HepG2 (cell line): ENCODE results near the gene FAM187B. TPM values are rescaled to one million over a fixed set of nuclear protein-coding genes. Genes with fewer than 3 reads are reported as not detected.

Experiments used
- ARHGAP35 ChIP-seq: sonication (generic); formaldehyde crosslinking; IDR thresholded peaks from 2 replicates; pipeline ENCODE4 v1.9.0; 2022; ENCODE audit warnings: mild to moderate bottlenecking, inconsistent platforms, moderate library complexity, missing genetic modification reagents, borderline replicate concordance
- HNRNPK ChIP-seq: fragments of 200-400 bp; formaldehyde crosslinking; IDR thresholded peaks from 2 replicates; pipeline ENCODE4 v1.6.1; 2018; ENCODE audit warnings: low read length, low read depth, moderate library complexity, mild to moderate bottlenecking; ENCODE audit not compliant: poor library complexity, severe bottlenecking
- MEIS1 ChIP-seq: sonication (generic); formaldehyde crosslinking; IDR thresholded peaks from 2 replicates; pipeline ENCODE4 v1.9.0; 2021; ENCODE audit warnings: mild to moderate bottlenecking, missing genetic modification reagents, moderate library complexity, borderline replicate concordance
- POLR2G ChIP-seq: fragments of 200-400 bp; formaldehyde crosslinking; IDR thresholded peaks from 2 replicates; pipeline ENCODE4 v1.6.1; 2018; ENCODE audit warnings: mild to moderate bottlenecking, low read depth, low read length, moderate library complexity
- RNF2 ChIP-seq: fragments of 450-650 bp; conservative IDR thresholded peaks from 2 replicates; pipeline ENCODE4 v1.6.1; 2016; ENCODE audit warnings: low read depth
- SMC3 ChIP-seq: IDR thresholded peaks from 2 replicates; pipeline ENCODE4 v1.6.1; 2011; ENCODE audit warnings: low read length, improper control_type of control experiment
- SOX13 ChIP-seq, 3 experiments: fragments of 450-650 bp in 1 of 3; sonication (generic) in 1 of 3; formaldehyde crosslinking in 1 of 3; IDR thresholded peaks in 2 of 3; conservative IDR thresholded peaks in 1 of 3; 2 replicates each; pipeline versions ENCODE4 v1.5.0 to v1.6.1; 2016 to 2020; ENCODE audit warnings: antibody characterized with exemption in 1 of 3, mild to moderate bottlenecking in 1 of 3, missing compliant biosample characterization in 1 of 3, missing genetic modification reagents in 1 of 3, moderate library complexity in 1 of 3
- ZFP90 ChIP-seq: sonication (generic); formaldehyde crosslinking; IDR thresholded peaks from 2 replicates; pipeline ENCODE4 v1.8.0; 2022; ENCODE audit warnings: missing genetic modification reagents, mild to moderate bottlenecking, inconsistent platforms, borderline replicate concordance
- ZMYM3 ChIP-seq: sonication (generic); formaldehyde crosslinking; IDR thresholded peaks from 2 replicates; pipeline ENCODE4 v1.5.1; 2020; ENCODE audit warnings: mild to moderate bottlenecking, missing genetic modification reagents
- ZNF775 ChIP-seq: sonication (generic); formaldehyde crosslinking; IDR thresholded peaks from 2 replicates; pipeline ENCODE4 v1.4.0; 2020; ENCODE audit warnings: missing genetic modification reagents, mild to moderate bottlenecking, moderate library complexity, borderline replicate concordance
- polyA plus RNA-seq, 8 experiments: library from polyadenylated mRNA; depleted of rRNA in 3 of 8; stranded (reverse) in 7 of 8; unstranded in 1 of 8; fragments of >200 nt; fragmentation: Illumina TruSeq in 4 of 8; extraction: Trizol in 4 of 8; gene quantifications; 2 replicates each; pipeline versions ENCODE4 v1.2.1 to v1.2.3, GENCODE V29; 2011 to 2016; ENCODE audit warnings: low read depth in 4 of 8, missing spikeins in 1 of 8, mixed read lengths in 1 of 8; ENCODE audit not compliant: insufficient read depth in 1 of 8
- total RNA-seq, 5 experiments: library from RNA; depleted of rRNA; stranded (reverse); fragments of >200 nt; fragmentation: Illumina TruSeq; extraction: Trizol; gene quantifications; 2 replicates each; pipeline ENCODE4 v1.2.3, GENCODE V29; 2016; ENCODE audit warnings: low read depth in 1 of 5
- TF ChIP-seq, protein P1 (sequence below): sonication (generic); formaldehyde crosslinking; IDR thresholded peaks from 2 replicates; pipeline ENCODE4 v1.5.0; 2020; ENCODE audit warnings: mild to moderate bottlenecking, missing genetic modification reagents
- TF ChIP-seq, protein P2 (sequence below): IDR thresholded peaks from 2 replicates; pipeline ENCODE4 v1.6.1; 2016; ENCODE audit warnings: missing compliant biosample characterization, missing genetic modification reagents, borderline replicate concordance
- TF ChIP-seq, protein P3 (sequence below): sonication (generic); formaldehyde crosslinking; IDR thresholded peaks from 2 replicates; pipeline ENCODE4 v1.9.0; 2021; ENCODE audit warnings: missing genetic modification reagents, borderline replicate concordance
- TF ChIP-seq, protein P4 (sequence below): sonication (generic); formaldehyde crosslinking; IDR thresholded peaks from 2 replicates; pipeline ENCODE4 v1.4.0; 2020; ENCODE audit warnings: missing genetic modification reagents
- TF ChIP-seq, protein P5 (sequence below): sonication (generic); formaldehyde crosslinking; conservative IDR thresholded peaks from 2 replicates; pipeline ENCODE4 v1.8.1; 2023; ENCODE audit warnings: missing genetic modification reagents
- TF ChIP-seq, protein P6 (sequence below): sonication (generic); formaldehyde crosslinking; IDR thresholded peaks from 2 replicates; pipeline ENCODE4 v1.4.0; 2020; ENCODE audit warnings: mild to moderate bottlenecking, missing genetic modification reagents

Gene FAM187B
- total and polyA plus RNA-seq, 2 of the 13 experiments (the other 11 are each of a cell fraction or from before 2014, with no cell fraction given): not detected

DNA sequence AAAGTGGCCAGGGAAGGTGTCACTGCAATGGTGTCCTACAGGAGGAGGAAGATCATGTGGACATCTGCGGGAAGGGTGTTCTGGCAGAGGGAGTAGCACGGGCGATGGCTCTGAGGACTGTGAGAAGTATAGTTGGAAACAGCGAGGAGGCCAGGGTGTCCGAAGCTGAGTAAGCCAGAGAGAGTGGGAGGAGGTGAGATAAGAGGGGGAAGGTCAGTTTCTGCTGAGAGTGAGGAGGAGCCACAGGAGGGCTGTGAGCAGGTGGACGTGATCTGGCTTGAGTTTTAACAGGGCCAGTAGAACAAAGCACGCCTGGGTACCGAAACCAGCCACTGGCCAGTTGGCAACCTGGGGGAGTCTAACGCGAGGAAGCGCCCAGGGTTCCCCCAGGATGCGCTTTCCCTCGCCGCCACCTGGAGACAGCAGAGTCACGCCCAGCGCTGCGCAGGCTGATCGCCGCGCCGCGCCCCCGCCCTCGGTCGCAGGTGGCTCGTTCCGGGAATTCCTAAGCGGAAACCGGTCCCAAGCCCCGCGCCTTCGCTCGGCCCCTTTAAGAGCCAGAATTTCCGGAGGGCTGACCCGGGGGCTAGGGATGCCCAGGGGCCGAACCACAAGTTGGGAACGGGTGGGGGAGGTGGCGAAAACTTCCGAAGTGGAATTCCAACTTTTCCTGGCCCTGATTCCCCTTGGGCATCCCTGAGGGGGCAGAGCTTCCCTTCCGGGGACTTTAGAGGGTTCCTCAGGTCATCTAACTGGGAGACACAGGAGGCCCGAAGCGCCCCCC lies 19.2 kb upstream of the FAM187B start (continued):
- TF ChIP-seq, protein P1, sequence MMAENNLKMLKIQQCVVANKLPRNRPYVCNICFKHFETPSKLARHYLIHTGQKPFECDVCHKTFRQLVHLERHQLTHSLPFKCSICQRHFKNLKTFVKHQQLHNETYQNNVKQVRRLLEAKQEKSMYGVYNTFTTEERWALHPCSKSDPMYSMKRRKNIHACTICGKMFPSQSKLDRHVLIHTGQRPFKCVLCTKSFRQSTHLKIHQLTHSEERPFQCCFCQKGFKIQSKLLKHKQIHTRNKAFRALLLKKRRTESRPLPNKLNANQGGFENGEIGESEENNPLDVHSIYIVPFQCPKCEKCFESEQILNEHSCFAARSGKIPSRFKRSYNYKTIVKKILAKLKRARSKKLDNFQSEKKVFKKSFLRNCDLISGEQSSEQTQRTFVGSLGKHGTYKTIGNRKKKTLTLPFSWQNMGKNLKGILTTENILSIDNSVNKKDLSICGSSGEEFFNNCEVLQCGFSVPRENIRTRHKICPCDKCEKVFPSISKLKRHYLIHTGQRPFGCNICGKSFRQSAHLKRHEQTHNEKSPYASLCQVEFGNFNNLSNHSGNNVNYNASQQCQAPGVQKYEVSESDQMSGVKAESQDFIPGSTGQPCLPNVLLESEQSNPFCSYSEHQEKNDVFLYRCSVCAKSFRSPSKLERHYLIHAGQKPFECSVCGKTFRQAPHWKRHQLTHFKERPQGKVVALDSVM (CRISPR knock-in tag): no peak
- TF ChIP-seq ZFP90: peak; percentile 63; the same call in 1 of the 2 replicates
- no peak for TF ChIP-seq RNF2
- TF ChIP-seq POLR2G: peak; percentile 7; the same call in 1 of the 2 replicates
- TF ChIP-seq, protein P2, sequence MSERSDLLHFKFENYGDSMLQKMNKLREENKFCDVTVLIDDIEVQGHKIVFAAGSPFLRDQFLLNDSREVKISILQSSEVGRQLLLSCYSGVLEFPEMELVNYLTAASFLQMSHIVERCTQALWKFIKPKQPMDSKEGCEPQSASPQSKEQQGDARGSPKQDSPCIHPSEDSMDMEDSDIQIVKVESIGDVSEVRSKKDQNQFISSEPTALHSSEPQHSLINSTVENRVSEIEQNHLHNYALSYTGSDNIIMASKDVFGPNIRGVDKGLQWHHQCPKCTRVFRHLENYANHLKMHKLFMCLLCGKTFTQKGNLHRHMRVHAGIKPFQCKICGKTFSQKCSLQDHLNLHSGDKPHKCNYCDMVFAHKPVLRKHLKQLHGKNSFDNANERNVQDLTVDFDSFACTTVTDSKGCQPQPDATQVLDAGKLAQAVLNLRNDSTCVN (CRISPR knock-in tag): 0 out of 2 replicates have a peak, but pooled peaks have one; percentile 43
- no peak for TF ChIP-seq SOX13 (IDR thresholded peaks at IDR 0.05)
- peak in 1 of 2 experiments; percentile 42; a peak in 1 of 4 replicates for TF ChIP-seq SOX13 (CRISPR knock-in tag; conservative IDR thresholded peaks at IDR 0.05 in 1 of 2, IDR thresholded peaks at IDR 0.05 in 1 of 2)
- TF ChIP-seq HNRNPK: no peak
- peak; percentile 68; the same call in 1 of the 2 replicates for TF ChIP-seq MEIS1
- TF ChIP-seq ZMYM3 (CRISPR knock-in tag): peak; percentile 94
- peak; percentile 27; the same call in 1 of the 2 replicates for TF ChIP-seq ZNF775 (CRISPR knock-in tag)
- TF ChIP-seq SMC3: peak; percentile 23; the same call in 1 of the 2 replicates
- 0 out of 2 replicates have a peak, but pooled peaks have one; percentile 4 for TF ChIP-seq ARHGAP35 (CRISPR knock-in tag)
- TF ChIP-seq, protein P3, sequence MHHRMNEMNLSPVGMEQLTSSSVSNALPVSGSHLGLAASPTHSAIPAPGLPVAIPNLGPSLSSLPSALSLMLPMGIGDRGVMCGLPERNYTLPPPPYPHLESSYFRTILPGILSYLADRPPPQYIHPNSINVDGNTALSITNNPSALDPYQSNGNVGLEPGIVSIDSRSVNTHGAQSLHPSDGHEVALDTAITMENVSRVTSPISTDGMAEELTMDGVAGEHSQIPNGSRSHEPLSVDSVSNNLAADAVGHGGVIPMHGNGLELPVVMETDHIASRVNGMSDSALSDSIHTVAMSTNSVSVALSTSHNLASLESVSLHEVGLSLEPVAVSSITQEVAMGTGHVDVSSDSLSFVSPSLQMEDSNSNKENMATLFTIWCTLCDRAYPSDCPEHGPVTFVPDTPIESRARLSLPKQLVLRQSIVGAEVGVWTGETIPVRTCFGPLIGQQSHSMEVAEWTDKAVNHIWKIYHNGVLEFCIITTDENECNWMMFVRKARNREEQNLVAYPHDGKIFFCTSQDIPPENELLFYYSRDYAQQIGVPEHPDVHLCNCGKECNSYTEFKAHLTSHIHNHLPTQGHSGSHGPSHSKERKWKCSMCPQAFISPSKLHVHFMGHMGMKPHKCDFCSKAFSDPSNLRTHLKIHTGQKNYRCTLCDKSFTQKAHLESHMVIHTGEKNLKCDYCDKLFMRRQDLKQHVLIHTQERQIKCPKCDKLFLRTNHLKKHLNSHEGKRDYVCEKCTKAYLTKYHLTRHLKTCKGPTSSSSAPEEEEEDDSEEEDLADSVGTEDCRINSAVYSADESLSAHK (CRISPR knock-in tag): no peak
- TF ChIP-seq, protein P4, sequence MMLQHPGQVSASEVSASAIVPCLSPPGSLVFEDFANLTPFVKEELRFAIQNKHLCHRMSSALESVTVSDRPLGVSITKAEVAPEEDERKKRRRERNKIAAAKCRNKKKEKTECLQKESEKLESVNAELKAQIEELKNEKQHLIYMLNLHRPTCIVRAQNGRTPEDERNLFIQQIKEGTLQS: no peak
- TF ChIP-seq, protein P5, sequence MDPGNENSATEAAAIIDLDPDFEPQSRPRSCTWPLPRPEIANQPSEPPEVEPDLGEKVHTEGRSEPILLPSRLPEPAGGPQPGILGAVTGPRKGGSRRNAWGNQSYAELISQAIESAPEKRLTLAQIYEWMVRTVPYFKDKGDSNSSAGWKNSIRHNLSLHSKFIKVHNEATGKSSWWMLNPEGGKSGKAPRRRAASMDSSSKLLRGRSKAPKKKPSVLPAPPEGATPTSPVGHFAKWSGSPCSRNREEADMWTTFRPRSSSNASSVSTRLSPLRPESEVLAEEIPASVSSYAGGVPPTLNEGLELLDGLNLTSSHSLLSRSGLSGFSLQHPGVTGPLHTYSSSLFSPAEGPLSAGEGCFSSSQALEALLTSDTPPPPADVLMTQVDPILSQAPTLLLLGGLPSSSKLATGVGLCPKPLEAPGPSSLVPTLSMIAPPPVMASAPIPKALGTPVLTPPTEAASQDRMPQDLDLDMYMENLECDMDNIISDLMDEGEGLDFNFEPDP (CRISPR knock-in tag): 0 out of 2 replicates have a peak, but pooled peaks have one; percentile 83
- TF ChIP-seq, protein P6, sequence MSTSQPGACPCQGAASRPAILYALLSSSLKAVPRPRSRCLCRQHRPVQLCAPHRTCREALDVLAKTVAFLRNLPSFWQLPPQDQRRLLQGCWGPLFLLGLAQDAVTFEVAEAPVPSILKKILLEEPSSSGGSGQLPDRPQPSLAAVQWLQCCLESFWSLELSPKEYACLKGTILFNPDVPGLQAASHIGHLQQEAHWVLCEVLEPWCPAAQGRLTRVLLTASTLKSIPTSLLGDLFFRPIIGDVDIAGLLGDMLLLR (CRISPR knock-in tag): no peak
